Measurements from ENCODE around the gene ARHGAP18. TPM values are rescaled to one million over a fixed set of nuclear protein-coding genes. Genes with fewer than 3 reads are reported as not detected.

The ARHGAP18 gene
- total and polyA plus RNA-seq, 5 donors from 2014 or later, result 2.2 to 5.4 (median 5.0) TPM

DNA sequence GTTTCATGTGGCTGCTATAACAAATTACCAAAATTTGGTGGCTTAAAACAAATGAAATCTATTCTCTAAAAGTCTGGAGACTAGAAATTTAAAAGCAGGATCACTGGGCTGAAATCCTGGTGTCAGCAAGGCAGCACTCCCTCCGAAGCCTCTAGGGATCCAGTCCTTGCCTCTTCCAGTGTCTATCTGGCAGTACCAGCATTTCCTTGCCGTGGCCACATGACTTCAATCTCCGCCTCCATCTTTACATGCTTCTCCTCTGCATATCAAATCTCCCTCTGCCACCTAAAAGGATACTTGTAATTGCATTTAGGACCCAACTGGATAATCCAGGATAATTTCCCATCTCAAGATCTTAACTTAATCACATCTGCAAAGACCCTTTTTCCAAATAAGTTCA, 30.2 kb downstream of the ARHGAP18 start:
- peaks cover 0 to 2% (median 0%) of the 10 kb centered on the region in 7 donors for H3K9me3 Mint-ChIP-seq
- H3K4me1 ChIP-seq (ENCODE audit: control insufficient read depth, insufficient read depth, low read length, poor library complexity, severe bottlenecking), result peaks cover 13% of the 10 kb centered on the region
- peak overlapping the region in 1 of 3 donors; percentile 18 for H3K27ac Mint-ChIP-seq

DNA sequence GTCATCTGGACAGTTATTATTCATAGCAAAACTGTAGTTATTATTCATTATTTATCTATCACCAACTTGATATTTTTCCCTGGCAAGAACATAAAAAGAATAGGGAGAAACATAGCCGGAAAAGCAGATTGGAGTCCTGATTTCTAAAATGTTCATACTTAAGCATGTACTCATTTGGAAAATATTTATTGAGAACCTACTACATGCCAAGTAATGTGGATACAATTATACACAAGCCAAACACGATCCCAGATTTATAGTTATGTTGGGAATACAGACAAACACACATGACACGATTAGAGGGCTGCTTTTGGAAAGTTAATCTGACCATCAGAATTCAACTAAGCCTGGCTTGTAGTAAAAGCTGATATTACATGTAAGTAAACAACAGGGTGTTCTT, 30.7 kb downstream of the ARHGAP18 start:
- ATAC-seq (ENCODE audit: low read depth in 2 of 2) (no peak), DNase-seq (no peak)
- peaks cover 8% of the 10 kb centered on the region for H3K4me1 ChIP-seq (ENCODE audit: control insufficient read depth, insufficient read depth, low read length, poor library complexity, severe bottlenecking)
- Mint-ChIP-seq H3K4me1 (peaks cover 9 to 31% (median 23%) of the 10 kb centered on the region in 4 donors), H3K9me3 (peaks cover 0 to 2% (median 0%) of the 10 kb centered on the region in 7 donors), H3K4me3 (no peak overlapping the region), H3K27ac (no peak overlapping the region), H3K36me3 (peaks cover 3% of the 10 kb centered on the region), H3K27me3 (no peaks in the 10 kb centered on the region)
- no peaks in the 10 kb centered on the region for H3K36me3 ChIP-seq (ENCODE audit: control insufficient read depth, insufficient read depth, low read length)
- H3K27ac ChIP-seq (ENCODE audit: insufficient read depth, low read length, poor library complexity, severe bottlenecking), result no peak overlapping the region
- no peaks in the 10 kb centered on the region for H3K27me3 ChIP-seq (ENCODE audit: control insufficient read depth, insufficient read depth, low read length)
- H3K4me3 ChIP-seq (ENCODE audit: low read depth, low read length), result no peak overlapping the region
- no peaks in the 10 kb centered on the region for H3K9me3 ChIP-seq (ENCODE audit: control insufficient read depth in 2 of 2, low read length in 2 of 2)

More for the DNA sequence above, 30.2 kb downstream of the ARHGAP18 start:
- H3K4me3 ChIP-seq (ENCODE audit: low read depth, low read length), result no peak overlapping the region
- no peak overlapping the region for H3K4me3 Mint-ChIP-seq
- no peaks in the 10 kb centered on the region for H3K9me3 ChIP-seq (ENCODE audit: control insufficient read depth in 2 of 2, low read length in 2 of 2)
- peaks cover 12 to 35% (median 27%) of the 10 kb centered on the region in 4 donors for H3K4me1 Mint-ChIP-seq
- peaks cover 3% of the 10 kb centered on the region for H3K36me3 Mint-ChIP-seq
- H3K27ac ChIP-seq (ENCODE audit: insufficient read depth, low read length, poor library complexity, severe bottlenecking), result no peak overlapping the region
- DNase-seq (no peak), ATAC-seq (ENCODE audit: low read depth in 2 of 2) (no peak)
- H3K27me3 ChIP-seq (ENCODE audit: control insufficient read depth, insufficient read depth, low read length), result no peaks in the 10 kb centered on the region
- no peaks in the 10 kb centered on the region for H3K36me3 ChIP-seq (ENCODE audit: control insufficient read depth, insufficient read depth, low read length)
- H3K27me3 Mint-ChIP-seq, result no peaks in the 10 kb centered on the region

DNA sequence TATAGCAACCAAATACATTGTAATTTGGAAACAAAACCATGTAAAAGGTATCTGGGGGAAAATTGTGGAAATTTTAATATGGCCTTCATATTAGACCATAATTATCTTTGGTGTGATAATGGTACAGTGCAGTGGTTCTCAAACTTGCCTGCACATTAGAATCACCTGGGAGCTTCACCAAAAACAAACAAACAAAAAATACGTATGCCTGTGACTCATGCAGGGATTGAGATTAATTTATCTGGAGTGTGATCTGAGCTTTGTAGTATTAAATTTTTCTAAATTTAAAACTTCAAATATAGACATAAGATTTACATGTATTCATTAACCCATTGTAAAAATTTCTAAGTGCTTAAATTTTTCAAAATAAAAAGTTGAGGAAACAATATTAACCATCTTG, 31.5 kb downstream of the ARHGAP18 start:
- H3K4me3 ChIP-seq (ENCODE audit: low read depth, low read length), result no peak overlapping the region
- DNase-seq (no peak), ATAC-seq (ENCODE audit: low read depth in 2 of 2) (no peak)
- H3K36me3 ChIP-seq (ENCODE audit: control insufficient read depth, insufficient read depth, low read length), result no peaks in the 10 kb centered on the region
- peaks cover 0 to 2% (median 0%) of the 10 kb centered on the region in 7 donors for H3K9me3 Mint-ChIP-seq
- H3K4me1 ChIP-seq (ENCODE audit: control insufficient read depth, insufficient read depth, low read length, poor library complexity, severe bottlenecking), result peaks cover 1% of the 10 kb centered on the region
- no peak overlapping the region for H3K4me3 Mint-ChIP-seq
- no peak overlapping the region for H3K27ac ChIP-seq (ENCODE audit: insufficient read depth, low read length, poor library complexity, severe bottlenecking)
- H3K27me3 ChIP-seq (ENCODE audit: control insufficient read depth, insufficient read depth, low read length), result no peaks in the 10 kb centered on the region
- peaks cover 3 to 25% (median 17%) of the 10 kb centered on the region in 4 donors for H3K4me1 Mint-ChIP-seq
- peaks cover 3% of the 10 kb centered on the region for H3K36me3 Mint-ChIP-seq
- H3K27ac Mint-ChIP-seq, result peak overlapping the region in 1 of 3 donors; percentile 26
- H3K27me3 Mint-ChIP-seq, result no peaks in the 10 kb centered on the region
- H3K9me3 ChIP-seq (ENCODE audit: control insufficient read depth in 2 of 2, low read length in 2 of 2), result no peaks in the 10 kb centered on the region

DNA sequence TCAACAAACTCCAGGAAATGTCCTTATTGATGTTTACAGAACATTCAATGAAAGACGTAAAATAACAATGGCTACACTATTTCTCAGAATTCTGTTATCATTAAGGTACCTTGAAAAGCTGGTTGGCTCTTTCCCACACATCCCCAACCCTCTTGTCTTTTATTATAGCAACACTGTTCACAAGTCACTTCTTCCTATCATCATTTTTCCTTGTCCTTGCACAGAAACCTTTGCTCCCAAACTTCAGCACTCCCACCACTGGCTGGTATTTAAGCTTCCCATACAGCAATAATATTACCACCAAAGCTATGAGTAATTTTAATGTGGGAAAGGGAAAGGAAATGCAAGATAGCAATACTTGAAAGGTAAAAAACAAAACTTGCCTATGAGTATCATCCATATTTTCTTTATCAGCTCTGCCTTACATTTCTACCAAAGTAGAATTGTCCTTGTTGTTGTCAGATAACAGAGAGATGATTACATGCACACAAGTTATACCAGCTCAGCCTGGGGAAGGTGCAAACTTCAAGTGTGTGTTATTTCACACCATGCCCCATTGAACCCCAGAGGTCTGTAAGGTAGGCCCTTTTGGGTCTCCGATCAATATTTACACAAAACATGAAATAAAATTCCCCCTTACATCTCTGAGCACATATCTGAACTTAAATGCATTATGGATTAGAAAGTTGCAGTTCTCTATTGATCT, 32.2 kb downstream of the ARHGAP18 start:
- H3K27me3 ChIP-seq (ENCODE audit: control insufficient read depth, insufficient read depth, low read length), result no peaks in the 10 kb centered on the region
- no peaks in the 10 kb centered on the region for H3K27me3 Mint-ChIP-seq
- peak overlapping the region in 2 of 3 donors; percentile 26 to 30 for H3K27ac Mint-ChIP-seq
- H3K27ac ChIP-seq (ENCODE audit: insufficient read depth, low read length, poor library complexity, severe bottlenecking), result no peak overlapping the region
- H3K4me1 ChIP-seq (ENCODE audit: control insufficient read depth, insufficient read depth, low read length, poor library complexity, severe bottlenecking), result peaks cover 8% of the 10 kb centered on the region
- no peaks in the 10 kb centered on the region for H3K9me3 ChIP-seq (ENCODE audit: control insufficient read depth in 2 of 2, low read length in 2 of 2)
- H3K4me3 ChIP-seq (ENCODE audit: low read depth, low read length), result no peak overlapping the region
- DNase-seq (no peak), ATAC-seq (ENCODE audit: low read depth in 2 of 2) (no peak)
- H3K9me3 Mint-ChIP-seq, result peaks cover 0 to 2% (median 0%) of the 10 kb centered on the region in 7 donors
- H3K36me3 Mint-ChIP-seq, result peaks cover 3% of the 10 kb centered on the region
- H3K4me3 Mint-ChIP-seq, result no peak overlapping the region
- peaks cover 8 to 29% (median 21%) of the 10 kb centered on the region in 4 donors for H3K4me1 Mint-ChIP-seq
- no peaks in the 10 kb centered on the region for H3K36me3 ChIP-seq (ENCODE audit: control insufficient read depth, insufficient read depth, low read length)

DNA sequence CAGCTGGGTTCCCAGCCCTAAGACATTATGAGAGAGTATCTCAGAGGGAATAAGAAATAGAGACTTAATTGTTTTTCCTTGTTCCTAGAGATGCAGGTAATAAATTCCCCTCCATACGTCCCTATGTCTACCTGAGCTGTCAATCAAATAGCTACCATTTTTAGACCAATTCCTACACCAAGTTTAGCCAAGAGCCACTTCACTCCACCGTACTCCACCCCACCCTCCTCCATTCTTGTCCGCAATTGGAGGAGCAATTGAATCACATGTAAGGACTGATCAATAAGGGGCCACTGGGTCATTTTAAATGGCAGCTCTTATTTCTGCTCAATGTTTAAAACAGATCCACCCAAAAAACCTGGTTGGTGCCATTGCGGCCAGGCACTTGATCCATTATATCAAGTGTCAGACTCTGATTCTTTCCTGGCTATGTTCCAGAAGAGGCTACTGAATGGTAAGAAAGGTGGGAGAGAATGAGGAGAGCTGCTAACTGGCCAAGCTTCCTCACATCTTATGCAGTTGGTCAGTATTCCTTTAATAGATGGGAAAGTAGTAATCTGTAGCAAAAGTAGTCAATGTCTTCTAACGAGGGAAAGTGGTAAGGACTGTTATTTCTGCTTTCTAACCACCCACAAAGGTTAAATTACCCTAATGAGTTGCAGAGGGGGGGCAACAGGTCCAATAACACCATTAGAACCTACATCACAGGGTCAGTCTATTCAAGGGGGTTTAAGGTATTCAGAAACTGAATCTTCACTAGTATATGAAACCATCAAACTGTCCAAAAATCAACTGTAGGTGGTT, 34.1 kb downstream of the ARHGAP18 start:
- peaks cover 21 to 41% (median 35%) of the 10 kb centered on the region in 4 donors for H3K4me1 Mint-ChIP-seq
- no peak overlapping the region for H3K27ac ChIP-seq (ENCODE audit: insufficient read depth, low read length, poor library complexity, severe bottlenecking)
- no peak overlapping the region for H3K4me3 ChIP-seq (ENCODE audit: low read depth, low read length)

DNA sequence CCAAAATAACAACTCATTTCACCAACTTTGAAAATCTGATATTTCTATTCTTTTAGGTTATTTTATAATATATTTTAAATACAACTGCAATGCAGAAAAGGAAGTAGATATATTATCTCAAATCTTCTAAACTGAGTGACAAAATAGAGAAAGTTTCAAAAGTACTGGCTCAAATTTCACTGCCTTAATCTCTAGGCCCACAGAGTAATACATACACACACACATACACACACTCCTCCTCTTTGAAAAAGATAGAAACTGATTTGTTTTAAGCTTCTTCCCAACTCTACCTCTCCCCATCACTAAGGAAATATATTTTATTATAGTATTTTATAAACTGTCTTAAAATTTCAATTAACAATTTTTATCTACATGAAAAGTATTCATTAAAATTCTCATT, 36.2 kb downstream of the ARHGAP18 start:
- no peaks in the 10 kb centered on the region for H3K36me3 Mint-ChIP-seq
- H3K9me3 Mint-ChIP-seq, result peaks cover 0 to 2% (median 0%) of the 10 kb centered on the region in 7 donors
- no peaks in the 10 kb centered on the region for H3K36me3 ChIP-seq (ENCODE audit: control insufficient read depth, insufficient read depth, low read length)
- peaks cover 23% of the 10 kb centered on the region for H3K4me1 ChIP-seq (ENCODE audit: control insufficient read depth, insufficient read depth, low read length, poor library complexity, severe bottlenecking)
- no peaks in the 10 kb centered on the region for H3K27me3 Mint-ChIP-seq
- DNase-seq (no peak), ATAC-seq (ENCODE audit: low read depth in 2 of 2) (no peak)
- H3K27me3 ChIP-seq (ENCODE audit: control insufficient read depth, insufficient read depth, low read length), result no peaks in the 10 kb centered on the region
- H3K27ac Mint-ChIP-seq, result no peak overlapping the region
- H3K9me3 ChIP-seq (ENCODE audit: control insufficient read depth in 2 of 2, low read length in 2 of 2), result no peaks in the 10 kb centered on the region
- peak overlapping the region; percentile 70 for H3K27ac ChIP-seq (ENCODE audit: insufficient read depth, low read length, poor library complexity, severe bottlenecking)
- no peak overlapping the region for H3K4me3 ChIP-seq (ENCODE audit: low read depth, low read length)
- peak overlapping the region in 1 of 4 donors; percentile 41 for H3K4me3 Mint-ChIP-seq
- peaks cover 21 to 36% (median 30%) of the 10 kb centered on the region in 4 donors for H3K4me1 Mint-ChIP-seq

More for the DNA sequence above, 34.1 kb downstream of the ARHGAP18 start:
- Histone ChIP-seq H3K27me3 (ENCODE audit: control insufficient read depth, insufficient read depth, low read length) (no peaks in the 10 kb centered on the region), H3K9me3 (ENCODE audit: control insufficient read depth in 2 of 2, low read length in 2 of 2) (no peaks in the 10 kb centered on the region), H3K36me3 (ENCODE audit: control insufficient read depth, insufficient read depth, low read length) (no peaks in the 10 kb centered on the region), H3K4me1 (ENCODE audit: control insufficient read depth, insufficient read depth, low read length, poor library complexity, severe bottlenecking) (peaks cover 23% of the 10 kb centered on the region)
- no peak overlapping the region for H3K27ac Mint-ChIP-seq
- peaks cover 0 to 2% (median 0%) of the 10 kb centered on the region in 7 donors for H3K9me3 Mint-ChIP-seq
- H3K4me3 Mint-ChIP-seq, result no peak overlapping the region
- peaks cover 2% of the 10 kb centered on the region for H3K36me3 Mint-ChIP-seq
- H3K27me3 Mint-ChIP-seq, result no peaks in the 10 kb centered on the region
- DNase-seq, result no peak
- ATAC-seq (ENCODE audit: low read depth in 2 of 2), result no peak

DNA sequence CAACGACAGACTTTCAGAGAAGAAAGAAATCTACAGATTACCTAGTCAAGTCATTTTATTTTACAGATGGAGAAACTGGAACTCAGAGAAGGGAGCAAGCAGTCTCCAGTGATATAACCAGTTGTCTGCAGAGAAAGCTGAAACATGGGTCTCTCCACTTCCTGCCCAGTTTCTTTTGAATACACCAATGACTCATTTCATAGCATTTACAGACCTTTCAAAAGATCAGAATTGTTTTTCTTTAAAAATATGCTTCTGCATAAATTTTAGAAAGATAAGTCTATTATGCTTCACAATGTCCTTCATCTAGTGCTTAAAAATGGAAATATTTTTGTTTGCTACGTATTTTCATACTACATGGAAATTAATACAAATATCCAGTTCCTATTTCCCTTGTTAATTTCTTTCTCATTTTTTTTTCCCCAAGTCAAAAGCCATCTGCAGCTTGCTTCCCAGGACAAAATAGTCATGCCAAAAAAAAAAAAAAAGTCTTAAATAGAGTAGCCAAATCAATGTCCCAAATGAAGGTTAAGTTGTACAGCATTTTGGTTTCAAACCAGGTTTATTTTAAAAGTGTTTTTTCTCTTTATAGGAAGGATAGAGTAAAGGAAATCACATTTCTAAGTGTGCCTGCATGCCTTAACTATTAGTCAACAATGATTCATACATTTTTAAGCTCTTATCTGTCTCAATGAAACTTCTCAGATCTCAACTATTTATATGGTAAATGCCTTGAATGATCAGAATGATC, 36.9 kb downstream of the ARHGAP18 start:
- Histone ChIP-seq H3K27me3 (ENCODE audit: control insufficient read depth, insufficient read depth, low read length) (no peaks in the 10 kb centered on the region), H3K36me3 (ENCODE audit: control insufficient read depth, insufficient read depth, low read length) (no peaks in the 10 kb centered on the region), H3K4me1 (ENCODE audit: control insufficient read depth, insufficient read depth, low read length, poor library complexity, severe bottlenecking) (peaks cover 23% of the 10 kb centered on the region), H3K27ac (ENCODE audit: insufficient read depth, low read length, poor library complexity, severe bottlenecking) (peak overlapping the region; percentile 70), H3K9me3 (ENCODE audit: control insufficient read depth in 2 of 2, low read length in 2 of 2) (no peaks in the 10 kb centered on the region), H3K4me3 (ENCODE audit: low read depth, low read length) (peak overlapping the region; percentile 85)
- DNase-seq, result peak in 2 of 3 donors; percentile 49 to 82
- peak overlapping the region; percentile 87 to 96 (median 93) for H3K27ac Mint-ChIP-seq
- ATAC-seq (ENCODE audit: low read depth in 2 of 2), result peak; percentile 78
- H3K27me3 Mint-ChIP-seq, result no peaks in the 10 kb centered on the region
- H3K36me3 Mint-ChIP-seq, result no peaks in the 10 kb centered on the region
- peaks cover 21 to 36% (median 29%) of the 10 kb centered on the region in 4 donors for H3K4me1 Mint-ChIP-seq
- peaks cover 0 to 2% (median 0%) of the 10 kb centered on the region in 7 donors for H3K9me3 Mint-ChIP-seq
- peak overlapping the region; percentile 84 to 91 (median 87) for H3K4me3 Mint-ChIP-seq
